ENCODE results near the gene DRD1. TPM values are rescaled to one million over a fixed set of nuclear protein-coding genes. Genes with fewer than 3 reads are reported as not detected.
A peak's percentile ranks its signal among the peaks of the same experiment; 100 is the strongest.

Gene DRD1
- total RNA-seq, 1 experiment from 2014 or later, result 1.0 TPM

GRCh38 chr5:175460552-175460951 lies 16.6 kb upstream of the DRD1 start:
- ChIA-PET CTCF (no interaction called here), POLR2A (no interaction called here)
- intact Hi-C loops (cut with micrococcal nuclease; ENCODE audit: unreplicated experiment), result loop anchor here (1.0 kb wide), 1 partner anchor 509 kb away; no protein-coding TSS in a partner anchor
- DNase-seq (ENCODE audit: low read depth, low spot score), result no peak
- H3K4me1 ChIP-seq (ENCODE audit: control insufficient read depth, insufficient read depth, low read length), result no peaks in the 10 kb centered on the region
- no TSS peak for BruUV-seq (replicated peaks)
- H3K36me3 ChIP-seq (ENCODE audit: control insufficient read depth, insufficient read depth, low read length), result no peaks in the 10 kb centered on the region
- 0 out of 2 replicates have a peak, but pooled peaks cover 3% of the 10 kb centered on the region for H3K27me3 ChIP-seq (ENCODE audit: control insufficient read depth, insufficient read depth, low read length)
- H3K4me3 ChIP-seq (ENCODE audit: low read depth in 2 of 2, low read length in 2 of 2), result no peak overlapping the region
- no peak for ATAC-seq
- in situ Hi-C loops (cut with HindIII; ENCODE audit: low pct_unique_long_range_greater_than_20kb, low sequenced_read_pairs), result no loop called here
- H3K27ac ChIP-seq (ENCODE audit: low read length), result no peak overlapping the region
- TF ChIP-seq TCF7L2 (IDR thresholded peaks at IDR 0.05; ENCODE audit: low read depth, low read length) (no peak), CTCF (IDR thresholded peaks at IDR 0.05) (no peak), REST (IDR thresholded peaks at IDR 0.05; ENCODE audit: insufficient read depth in 1 of 2, low read depth in 2 of 2, low read length in 1 of 2) (no peak), POLR2AphosphoS5 (IDR thresholded peaks at IDR 0.05; ENCODE audit: low read depth, low read length) (no peak), SIN3A (IDR thresholded peaks at IDR 0.05; ENCODE audit: borderline replicate concordance, insufficient read depth, low read depth, low read length) (no peak)
- H3K9me3 ChIP-seq (ENCODE audit: control insufficient read depth, insufficient read depth, low read depth, low read length), result no peaks in the 10 kb centered on the region

GRCh38 chr5:175460126-175460525 lies 16.1 kb upstream of the DRD1 start:
- no peak overlapping the region for H3K4me3 ChIP-seq (ENCODE audit: low read depth in 2 of 2, low read length in 2 of 2)
- no peaks in the 10 kb centered on the region for H3K9me3 ChIP-seq (ENCODE audit: control insufficient read depth, insufficient read depth, low read depth, low read length)
- intact Hi-C loops (cut with micrococcal nuclease; ENCODE audit: unreplicated experiment) (loop anchor here (1.0 kb wide), 1 partner anchor 509 kb away; no protein-coding TSS in a partner anchor), in situ Hi-C loops (cut with HindIII; ENCODE audit: low pct_unique_long_range_greater_than_20kb, low sequenced_read_pairs) (no loop called here)
- BruUV-seq (replicated peaks), result no TSS peak
- no peak for ATAC-seq
- no peak for DNase-seq (ENCODE audit: low read depth, low spot score)
- ChIA-PET POLR2A (no interaction called here), CTCF (no interaction called here)
- H3K27ac ChIP-seq (ENCODE audit: low read length), result no peak overlapping the region
- no peaks in the 10 kb centered on the region for H3K36me3 ChIP-seq (ENCODE audit: control insufficient read depth, insufficient read depth, low read length)
- H3K4me1 ChIP-seq (ENCODE audit: control insufficient read depth, insufficient read depth, low read length), result no peaks in the 10 kb centered on the region
- H3K27me3 ChIP-seq (ENCODE audit: control insufficient read depth, insufficient read depth, low read length), result 0 out of 2 replicates have a peak, but pooled peaks cover 3% of the 10 kb centered on the region
- no peak for TF ChIP-seq REST (IDR thresholded peaks at IDR 0.05; ENCODE audit: insufficient read depth in 1 of 2, low read depth in 2 of 2, low read length in 1 of 2)
- TF ChIP-seq POLR2AphosphoS5 (IDR thresholded peaks at IDR 0.05; ENCODE audit: low read depth, low read length), result no peak
- no peak for TF ChIP-seq SIN3A (IDR thresholded peaks at IDR 0.05; ENCODE audit: borderline replicate concordance, insufficient read depth, low read depth, low read length)
- no peak for TF ChIP-seq TCF7L2 (IDR thresholded peaks at IDR 0.05; ENCODE audit: low read depth, low read length)
- peak; percentile 70; the same call in 1 of the 2 replicates for TF ChIP-seq CTCF (IDR thresholded peaks at IDR 0.05)
